ENCODE results near the gene TATDN2.
"Not testable (repeated sequence)": the region's sequence is repeated elsewhere in the genome, so short reads cannot be mapped to it uniquely, and the experiment has no call there.

Gene TATDN2

DNA sequence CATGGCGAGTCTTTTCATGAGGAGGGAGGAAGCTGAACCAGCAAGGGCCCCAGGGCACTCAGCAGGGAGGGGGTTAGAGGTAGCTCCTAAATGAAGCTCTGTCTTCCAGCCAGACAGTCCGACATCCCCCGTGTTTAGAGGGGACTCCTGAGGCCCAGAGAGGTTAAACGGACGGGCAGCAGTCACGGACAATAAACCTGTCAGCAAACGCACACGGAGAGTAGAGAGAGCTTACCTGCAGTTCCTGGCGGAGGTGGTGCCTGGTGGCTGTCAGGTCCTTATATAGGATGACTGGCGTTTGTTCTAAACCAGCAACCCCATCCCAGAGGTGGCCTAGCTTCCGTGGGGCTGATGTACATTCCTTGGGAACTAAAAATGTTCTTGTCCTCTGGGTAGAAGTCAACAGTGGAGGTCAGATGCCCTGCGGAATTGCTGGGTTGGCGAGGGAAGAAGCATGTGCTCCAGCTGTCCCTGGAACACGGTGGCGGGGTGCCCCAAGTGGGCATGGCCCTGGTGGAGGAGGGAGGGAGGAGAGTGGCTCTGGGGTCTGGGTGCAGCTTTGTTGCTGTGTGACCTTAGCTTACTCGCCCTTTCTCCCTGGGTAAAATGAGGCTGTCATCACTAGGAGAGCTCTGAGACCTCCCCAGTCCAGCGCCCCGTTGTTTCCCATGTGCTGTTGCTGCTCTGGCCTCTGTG, 42.4 kb downstream of the TATDN2 start:
- DNase-seq (ENCODE audit: low read depth in 2 of 2): no peak

GRCh38 chr3:10291641-10292040, 43.4 kb downstream of the TATDN2 start:
- DNase-seq (ENCODE audit: low read depth in 2 of 2): no peak

- no peak for DNase-seq (ENCODE audit: low read depth in 2 of 2)
These were observed 44.5 kb downstream of the TATDN2 start, which contains the start of gene GHRL for GRCh38 chr3:10292505-10293419. Gene GHRL, minus strand, starts transcription at chr3:10292947. Its CDS starts 2,767 bp downstream, at chr3:10290180.

GRCh38 chr3:10294030-10294586, 45.8 kb downstream of the TATDN2 start:
- DNase-seq (ENCODE audit: low read depth in 2 of 2): no peak

DNA sequence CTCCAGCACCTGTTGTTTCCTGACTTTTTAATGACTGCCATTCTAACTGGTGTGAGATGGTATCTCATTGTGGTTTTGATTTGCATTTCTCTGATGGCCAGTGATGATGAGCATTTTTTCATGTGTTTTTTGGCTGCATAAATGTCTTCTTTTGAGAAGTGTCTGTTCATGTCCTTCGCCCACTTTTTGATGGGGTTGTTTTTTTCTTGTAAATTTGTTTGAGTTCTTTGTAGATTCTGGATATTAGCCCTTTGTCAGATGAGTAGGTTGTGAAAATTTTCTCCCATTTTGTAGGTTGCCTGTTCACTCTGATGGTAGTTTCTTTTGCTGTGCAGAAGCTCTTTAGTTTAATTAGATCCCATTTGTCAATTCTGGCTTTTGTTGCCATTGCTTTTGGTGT, 49.8 kb downstream of the TATDN2 start:
- DNase-seq (ENCODE audit: low read depth in 2 of 2): not testable (repeated sequence)

- DNase-seq (ENCODE audit: low read depth in 2 of 2): no peak
These were observed 50.9 kb downstream of the TATDN2 start for GRCh38 chr3:10299175-10299574.

GRCh38 chr3:10299679-10300078, 51.4 kb downstream of the TATDN2 start:
- no peak for DNase-seq (ENCODE audit: low read depth in 2 of 2)

DNA sequence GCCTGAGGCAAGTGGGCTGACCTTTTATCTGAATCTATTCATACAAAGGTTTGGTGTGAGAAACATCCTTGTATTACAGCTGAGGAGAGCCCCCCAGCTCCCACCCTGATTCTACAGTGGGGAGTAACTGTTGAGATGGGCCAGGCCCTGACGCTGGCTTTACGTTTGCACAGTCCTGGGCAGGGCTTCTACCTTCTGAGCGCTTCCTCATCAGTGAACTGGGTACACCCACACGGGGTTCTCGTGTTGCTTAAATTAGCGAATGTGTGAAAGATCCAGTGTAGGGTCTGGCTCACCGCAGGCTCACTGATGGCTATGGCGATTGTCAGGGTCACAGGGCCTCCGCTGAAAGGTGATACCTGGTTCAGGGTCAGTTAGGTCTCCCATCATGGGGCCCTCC, 51.8 kb downstream of the TATDN2 start:
- DNase-seq (ENCODE audit: low read depth in 2 of 2): no peak

DNA sequence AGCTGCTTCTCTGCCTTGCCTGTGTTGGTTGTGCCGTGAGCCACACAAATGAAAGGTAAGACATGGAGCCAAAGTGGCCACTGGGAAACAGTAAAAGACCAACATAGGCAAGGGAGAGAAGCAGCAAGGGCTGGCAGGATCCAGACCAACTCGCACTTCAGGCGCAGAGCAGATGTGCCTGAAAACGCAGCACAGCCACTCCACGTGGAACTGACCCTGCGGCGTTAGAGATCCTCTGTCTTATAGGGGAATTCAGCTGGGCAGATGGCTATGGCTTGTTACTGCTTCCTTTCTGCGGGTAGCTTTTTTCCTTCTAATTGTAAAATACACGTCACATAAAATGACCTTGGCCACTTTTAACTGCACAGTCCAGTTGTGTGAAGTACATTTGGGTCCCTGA, 54.8 kb downstream of the TATDN2 start:
- DNase-seq (ENCODE audit: low read depth in 2 of 2): no peak

GRCh38 chr3:10303785-10304184, 55.5 kb downstream of the TATDN2 start:
- no peak for DNase-seq (ENCODE audit: low read depth in 2 of 2)

DNA sequence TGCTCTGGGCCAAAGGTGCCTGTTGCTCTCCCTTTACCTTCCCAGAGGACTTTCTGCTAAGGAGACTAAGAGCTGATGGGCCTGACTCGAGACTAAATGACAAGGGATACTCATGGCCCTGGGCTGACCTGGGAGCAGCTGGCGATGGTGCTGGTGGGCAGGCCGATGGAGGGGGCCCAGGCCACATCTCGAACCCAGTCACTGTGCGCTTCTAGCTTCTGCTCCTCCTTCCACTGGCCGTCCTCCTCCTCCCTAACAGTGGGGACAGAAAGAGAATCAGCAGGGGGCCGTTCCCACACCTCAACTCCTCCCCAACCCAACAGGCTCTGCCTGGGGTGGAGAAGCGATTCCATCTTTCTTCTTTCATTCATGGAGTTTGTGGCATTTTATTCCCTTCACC, 56.6 kb downstream of the TATDN2 start:
- no peak for DNase-seq (ENCODE audit: low read depth in 2 of 2)

- no peak for DNase-seq (ENCODE audit: low read depth in 2 of 2)
These were observed 57.2 kb downstream of the TATDN2 start for GRCh38 chr3:10305331-10305902.

DNA sequence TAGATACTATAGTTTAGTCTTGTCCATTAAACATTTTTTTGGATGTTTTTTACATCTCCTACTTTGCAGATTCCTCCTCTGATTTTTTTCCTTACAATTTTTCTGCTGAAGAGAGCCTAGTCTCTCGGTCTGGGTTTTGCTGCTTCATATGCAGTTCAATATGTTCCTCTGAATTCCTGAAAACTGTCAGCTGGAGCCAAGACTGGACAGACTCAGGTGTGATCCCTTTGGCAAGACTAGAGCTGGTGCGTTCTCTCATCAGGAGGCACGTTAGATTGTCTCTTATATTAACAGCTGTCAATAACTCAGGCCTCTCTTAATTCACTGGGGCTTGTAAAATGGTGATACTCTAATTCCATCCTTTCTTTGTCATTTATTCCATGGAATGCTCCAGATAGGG, 57.9 kb downstream of the TATDN2 start:
- DNase-seq (ENCODE audit: low read depth in 2 of 2): no peak

GRCh38 chr3:10308678-10309077, 60.4 kb downstream of the TATDN2 start:
- DNase-seq (ENCODE audit: low read depth in 2 of 2): no peak

- no peak for DNase-seq (ENCODE audit: low read depth in 2 of 2)
These were observed 61.5 kb downstream of the TATDN2 start for GRCh38 chr3:10309736-10310135.

DNA sequence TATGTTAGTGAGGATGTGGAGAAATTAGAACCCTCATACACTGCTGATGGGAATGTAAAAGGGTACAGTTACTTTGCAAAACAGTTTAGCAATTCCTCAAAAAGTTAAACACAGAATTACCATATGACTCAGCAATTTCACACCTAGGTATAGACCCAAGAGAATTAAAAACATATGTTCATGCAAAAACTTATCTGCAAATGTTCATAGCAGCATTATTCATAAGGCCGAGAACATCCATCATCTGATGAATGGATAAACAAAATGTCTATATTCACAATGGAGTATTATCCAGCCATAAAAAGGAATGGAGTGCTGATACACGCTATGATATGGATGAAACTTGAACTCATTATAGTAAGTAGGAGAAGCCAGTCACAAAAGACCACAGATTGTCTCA, 62.3 kb downstream of the TATDN2 start:
- DNase-seq (ENCODE audit: low read depth in 2 of 2): no peak

- no peak for DNase-seq (ENCODE audit: low read depth in 2 of 2)
These were observed 63.5 kb downstream of the TATDN2 start for GRCh38 chr3:10311710-10312109.

DNA sequence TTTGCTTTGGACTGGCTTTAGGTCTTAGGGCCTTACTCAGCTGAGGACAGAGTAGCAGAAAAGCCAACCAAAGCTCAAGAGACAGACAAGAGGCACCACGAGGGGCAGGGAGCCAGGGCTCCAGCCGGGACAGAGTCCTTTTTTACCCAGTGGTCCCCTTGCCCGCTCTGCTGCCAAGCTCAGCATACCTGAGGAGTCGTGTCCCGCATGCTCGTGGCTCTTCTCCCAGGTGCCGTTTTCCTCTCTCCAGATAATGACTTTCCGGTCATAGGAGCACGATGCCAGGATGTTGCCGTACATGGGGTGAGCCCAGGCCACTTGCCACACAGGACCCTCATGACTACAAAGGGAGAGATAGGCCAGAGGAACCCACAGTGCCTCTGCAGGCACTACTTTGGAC, 64.1 kb downstream of the TATDN2 start:
- no peak for DNase-seq (ENCODE audit: low read depth in 2 of 2)

- no peak for DNase-seq (ENCODE audit: low read depth in 2 of 2)
These were observed 64.6 kb downstream of the TATDN2 start for GRCh38 chr3:10312861-10313260.

DNA sequence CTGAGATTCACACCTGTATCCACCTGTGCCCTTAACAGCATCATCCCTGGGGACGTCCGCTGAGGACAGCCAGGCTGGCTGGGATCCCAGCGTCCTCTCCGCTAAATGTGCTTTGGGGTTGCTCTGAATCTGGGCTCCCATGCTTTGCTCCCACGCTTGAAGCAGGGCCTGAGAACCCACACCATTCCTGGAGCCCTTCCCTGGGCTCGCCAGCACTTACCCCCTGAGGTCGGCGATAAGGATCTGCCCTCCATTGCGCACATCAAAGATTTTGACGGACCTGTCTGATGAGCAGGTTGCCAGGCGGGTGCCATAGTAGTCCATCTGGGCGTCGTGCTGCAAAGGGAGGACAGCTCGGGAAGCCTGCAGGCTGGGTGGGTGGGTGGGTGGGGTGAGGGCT, 66.8 kb downstream of the TATDN2 start:
- no peak for DNase-seq (ENCODE audit: low read depth in 2 of 2)

DNA sequence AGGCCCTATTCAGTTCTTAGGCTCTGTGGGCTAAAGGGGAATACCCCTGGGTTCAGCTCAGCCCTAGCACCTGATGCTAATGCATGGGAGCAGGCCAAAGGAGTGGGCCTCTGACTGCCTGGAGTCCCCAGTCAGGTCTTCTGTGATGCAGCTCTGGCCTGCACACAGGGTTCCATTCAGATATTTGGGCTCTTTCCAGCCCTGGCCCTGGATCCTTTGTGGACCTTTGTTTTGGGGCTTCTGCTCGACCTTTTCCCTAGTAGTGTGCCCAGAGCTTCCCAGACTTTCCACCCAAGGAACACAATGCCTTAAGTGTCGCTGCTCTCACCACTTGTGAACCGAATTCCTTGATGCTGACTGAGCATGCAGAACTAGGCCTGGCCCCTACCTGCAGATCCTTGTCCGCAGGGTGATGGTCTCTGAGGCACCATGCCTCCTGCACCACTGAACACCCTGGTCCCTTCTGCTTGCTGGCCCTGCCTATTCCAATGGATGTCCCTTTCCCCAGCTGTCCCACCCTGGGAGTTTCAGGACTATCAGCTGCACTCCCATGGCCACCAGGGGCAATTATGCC, 67.6 kb downstream of the TATDN2 start:
- no peak for DNase-seq (ENCODE audit: low read depth in 2 of 2)
